Kidney (tissue), 11 donors: ENCODE measurements around the gene CLEC18A. TPM values are rescaled to one million over a fixed set of nuclear protein-coding genes. Genes with fewer than 3 reads are reported as not detected.
A peak's percentile ranks its signal among the peaks of the same experiment; 100 is the strongest.
"Not testable (repeated sequence)": the region's sequence is repeated elsewhere in the genome, so short reads cannot be mapped to it uniquely, and the experiment has no call there.

Source experiments
- DNase-seq, 5 donors: peaks; one replicate each; pipeline ENCODE4 v3.0.0-alpha.2; 2013 to 2020
- FAIRE-seq: peaks from 2 replicates; lab custom pipeline; 2012; peaks lifted over from hg19 to GRCh38; lab: Jason Lieb, UNC
- H3K27ac ChIP-seq, 2 donors: one replicate each; pipeline ENCODE4 v1.7.0; 2013; ENCODE audit warnings: low read depth in 2 of 2, low read length in 2 of 2, inconsistent platforms in 1 of 2
- H3K27me3 ChIP-seq: one replicate; pipeline ENCODE4 v1.7.1; 2013; ENCODE audit warnings: low read length, inconsistent platforms; ENCODE audit not compliant: control insufficient read depth, insufficient read depth
- H3K36me3 ChIP-seq, 3 donors: one replicate each; pipeline versions ENCODE4 v1.7.0 to v1.7.1; 2013; ENCODE audit warnings: low read length in 3 of 3, control low read depth in 1 of 3, inconsistent platforms in 1 of 3; ENCODE audit not compliant: insufficient read depth in 3 of 3, control insufficient read depth in 2 of 3
- H3K4me1 ChIP-seq, 3 donors: one replicate each; pipeline versions ENCODE4 v1.7.0 to v1.7.1; 2013; ENCODE audit warnings: low read length in 3 of 3, inconsistent platforms in 1 of 3, low read depth in 1 of 3; ENCODE audit not compliant: control insufficient read depth in 2 of 3, insufficient read depth in 2 of 3
- H3K4me3 ChIP-seq, 3 donors: one replicate each; pipeline versions ENCODE4 v1.7.0 to v1.8.1; 2013; ENCODE audit warnings: low read length in 3 of 3, control low read depth in 1 of 3, inconsistent platforms in 1 of 3
- H3K9ac ChIP-seq, 3 donors: one replicate each; pipeline versions ENCODE4 v1.7.0 to v1.7.1; 2013; ENCODE audit warnings: low read length in 3 of 3, control low read depth in 1 of 3, inconsistent platforms in 1 of 3
- H3K9me3 ChIP-seq, 3 donors: one replicate each; pipeline versions ENCODE4 v1.7.0 to v1.7.1; 2013; ENCODE audit warnings: low read length in 3 of 3, control low read depth in 1 of 3, inconsistent platforms in 1 of 3; ENCODE audit not compliant: control insufficient read depth in 2 of 3, insufficient read depth in 1 of 3
- intact Hi-C: fragments of 100-400 bp; cut with DNase I; formaldehyde crosslinking; loops from one replicate; pipeline ENCODE4 v1.11.1; 2022
- polyA plus RNA-seq: library from polyadenylated mRNA; stranded (reverse); fragments of 350-450 nt; fragmentation: Illumina TruSeq; extraction: RNeasy Lipid Tissue Mini Kit (QIAGEN cat#74804); gene quantifications from one replicate; pipeline ENCODE4 v1.2.3, GENCODE V29; 2014; ENCODE audit warnings: low read depth, low replicate concordance; ENCODE audit not compliant: insufficient read depth
- total RNA-seq: library from RNA; stranded (reverse); fragmentation: NEBNext Ultra II Directional; extraction: Animal tissue kit (Norgen Biotek cat#: 25700); gene quantifications from one replicate; pipeline ENCODE4 v1.2.1, GENCODE V29; 2021
- donor health status: control.
- donor health status: control.
- donor health status: DM: yes; HTN: yes; CAD: no.
- donor health status: Normal renal cell carcinoma (clear cell type).

Gene CLEC18A
- total and polyA plus RNA-seq, 2 donors from 2014 or later, result 0.85 to 87.7 TPM

DNA sequence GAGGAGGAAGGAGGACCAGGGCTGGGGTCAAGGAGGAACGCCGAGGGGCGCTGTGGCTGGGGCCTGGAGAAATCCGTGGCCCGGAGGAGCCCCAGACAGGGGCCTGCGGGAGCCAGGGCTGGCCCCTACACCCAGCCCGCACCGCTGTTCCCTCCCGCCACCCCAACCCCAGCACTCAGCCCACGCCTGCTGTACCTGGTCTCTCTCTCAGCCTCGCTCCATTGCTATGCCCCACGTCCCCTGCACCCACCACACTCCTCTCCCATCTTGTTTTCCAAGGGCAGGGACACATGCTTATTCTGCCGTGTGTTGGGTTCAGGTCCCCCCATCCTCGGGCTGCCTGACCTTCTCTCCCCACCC, 518 bp downstream of the CLEC18A start:
- H3K27ac ChIP-seq, DNase-seq, H3K9ac ChIP-seq, H3K9me3 ChIP-seq, intact Hi-C loops, H3K4me3 ChIP-seq, FAIRE-seq, H3K4me1 ChIP-seq, H3K36me3 ChIP-seq, H3K27me3 ChIP-seq: not testable (repeated sequence)

DNA sequence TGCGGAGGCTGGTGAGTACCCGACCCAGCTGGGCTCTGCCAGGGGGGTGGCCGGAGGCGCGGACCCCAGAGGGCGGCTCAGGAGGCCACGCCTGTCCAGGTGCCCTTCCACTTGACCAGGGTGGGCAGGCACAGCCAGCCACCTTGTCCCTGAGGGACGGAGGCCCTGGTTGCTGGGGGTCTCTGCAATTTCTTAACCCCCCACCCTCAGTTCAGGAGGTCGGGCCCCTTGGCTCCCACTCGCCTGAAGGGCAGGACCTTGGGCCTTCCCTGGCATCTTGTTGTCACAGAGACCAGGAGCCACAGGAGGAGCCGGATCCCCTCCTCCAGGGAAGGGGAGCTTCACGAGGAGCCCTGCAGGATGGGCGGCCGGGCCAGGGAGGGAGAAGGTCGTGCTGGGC, 982 bp downstream of the CLEC18A start:
- H3K36me3 ChIP-seq, FAIRE-seq, DNase-seq, H3K27me3 ChIP-seq, intact Hi-C loops, H3K4me1 ChIP-seq, H3K27ac ChIP-seq, H3K9me3 ChIP-seq, H3K4me3 ChIP-seq, H3K9ac ChIP-seq: not testable (repeated sequence)

DNA sequence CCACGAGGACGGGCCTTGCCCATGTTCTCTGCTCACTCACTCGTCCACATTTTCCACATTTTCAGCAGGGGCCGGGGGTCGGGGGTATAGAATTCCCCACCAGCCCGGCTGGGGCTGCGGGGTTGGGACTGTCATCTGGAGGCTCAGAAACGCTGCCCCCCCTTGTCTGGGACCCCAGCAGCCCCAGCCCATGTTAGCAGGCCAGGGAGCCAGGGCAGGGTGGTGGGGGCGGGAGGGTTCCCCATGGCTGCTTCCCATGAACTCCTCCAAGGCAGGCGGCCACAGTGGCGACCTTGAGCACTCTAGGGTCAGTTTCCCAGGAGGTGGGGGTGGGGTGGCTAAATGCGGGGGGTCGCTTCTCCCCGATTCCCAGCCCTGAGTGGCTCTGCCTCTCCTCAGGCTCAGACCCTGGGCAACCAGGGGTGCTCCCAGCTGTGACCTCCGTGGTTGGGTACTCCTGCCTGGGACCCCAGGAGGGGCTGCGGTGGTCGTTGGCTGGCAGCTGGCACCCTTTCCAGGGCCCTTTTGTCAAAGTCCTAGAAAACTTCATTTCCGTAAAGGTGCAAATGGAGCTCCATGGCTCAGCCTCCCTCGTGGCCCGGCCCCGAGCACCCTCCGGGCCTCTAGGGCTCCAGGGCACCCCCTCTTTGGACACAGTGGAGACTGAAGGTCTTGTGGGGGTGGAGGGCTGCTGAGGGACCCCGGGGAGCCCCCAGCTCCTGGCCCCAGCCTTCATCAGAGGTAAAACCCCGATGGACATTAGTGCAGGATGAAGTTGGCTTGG, 1.6 kb downstream of the CLEC18A start:
- H3K27me3 ChIP-seq, H3K9ac ChIP-seq, FAIRE-seq, intact Hi-C loops, H3K27ac ChIP-seq, H3K9me3 ChIP-seq, H3K36me3 ChIP-seq, H3K4me3 ChIP-seq, H3K4me1 ChIP-seq: not testable (repeated sequence)
- DNase-seq, result peak in 3 of 5 donors; percentile 38 to 76 (median 38)

DNA sequence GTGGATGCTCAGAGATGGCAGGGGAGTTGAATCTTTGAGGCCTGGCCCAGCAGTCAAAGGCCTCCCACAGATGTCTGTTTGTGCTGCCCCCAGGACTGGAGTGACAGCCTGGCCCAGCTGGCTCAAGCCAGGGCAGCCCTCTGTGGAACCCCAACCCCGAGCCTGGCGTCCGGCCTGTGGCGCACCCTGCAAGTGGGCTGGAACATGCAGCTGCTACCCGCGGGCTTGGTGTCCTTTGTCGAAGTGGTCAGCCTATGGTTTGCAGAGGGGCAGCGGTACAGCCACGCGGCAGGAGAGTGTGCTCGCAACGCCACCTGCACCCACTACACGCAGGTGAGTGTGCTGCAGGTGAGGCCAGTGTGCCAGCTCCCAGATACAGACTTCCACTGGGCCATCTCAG, 3.1 kb downstream of the CLEC18A start:
- H3K36me3 ChIP-seq, H3K27me3 ChIP-seq, H3K9me3 ChIP-seq, H3K27ac ChIP-seq, H3K4me1 ChIP-seq, FAIRE-seq, H3K9ac ChIP-seq, intact Hi-C loops, H3K4me3 ChIP-seq: not testable (repeated sequence)
- DNase-seq, result peak in 1 of 5 donors; percentile 5

DNA sequence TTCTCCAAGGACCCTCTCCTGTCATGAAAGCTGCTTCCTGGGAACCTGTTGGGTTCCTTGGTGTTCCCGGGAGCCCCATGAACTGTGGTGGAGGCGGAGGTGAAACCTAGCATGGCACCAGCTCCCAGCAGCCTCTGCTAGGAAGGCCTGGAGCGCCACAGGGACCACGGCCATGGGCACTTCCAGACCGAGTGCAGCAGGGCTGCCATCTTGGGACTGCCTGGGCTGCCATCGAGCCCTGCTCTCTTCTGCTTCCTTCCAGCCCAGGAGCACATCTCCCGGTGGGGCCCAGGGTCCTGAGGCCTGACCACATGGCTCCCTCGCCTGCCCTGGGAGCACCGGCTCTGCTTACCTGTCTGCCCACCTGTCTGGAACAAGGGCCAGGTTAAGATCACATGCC, 12.2 kb downstream of the CLEC18A start:
- H3K36me3 ChIP-seq, H3K27ac ChIP-seq, intact Hi-C loops, H3K4me3 ChIP-seq, H3K27me3 ChIP-seq, FAIRE-seq, H3K9ac ChIP-seq, H3K9me3 ChIP-seq, DNase-seq, H3K4me1 ChIP-seq: not testable (repeated sequence)

DNA sequence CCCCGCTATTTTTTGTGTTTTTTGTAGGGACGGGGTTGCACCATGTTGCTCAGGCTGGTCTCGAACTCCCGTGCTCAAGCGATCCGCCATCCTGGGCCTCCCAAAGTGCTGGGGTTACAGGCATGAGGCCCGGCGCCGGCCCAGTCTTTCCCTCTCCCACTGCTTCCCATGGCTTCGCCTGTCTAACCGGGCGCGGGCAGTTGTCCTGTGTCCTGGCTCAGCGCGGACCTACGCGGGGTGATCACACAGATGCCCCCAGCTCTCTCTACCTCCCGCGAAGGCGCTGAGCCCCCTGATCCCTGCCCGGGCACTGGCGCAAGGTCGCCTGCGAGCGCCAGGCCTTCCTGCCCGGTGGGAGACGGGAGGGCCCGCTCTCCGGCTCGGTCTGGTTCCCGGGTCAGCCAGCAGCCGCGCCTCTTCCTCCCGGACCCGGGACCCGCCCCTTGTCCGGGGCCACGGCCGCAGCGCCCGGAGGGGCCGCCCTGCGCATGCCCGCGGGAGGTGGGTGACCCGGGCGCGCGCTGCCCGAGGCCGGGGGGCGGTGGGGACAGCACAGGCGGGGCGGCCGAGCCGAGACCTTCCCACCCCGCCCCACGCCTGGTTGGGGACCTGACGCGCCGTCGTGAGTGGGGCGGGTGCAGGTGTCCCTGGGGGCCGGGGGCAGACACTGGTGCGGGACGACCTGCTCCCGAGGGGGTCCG, 14.0 kb downstream of the CLEC18A start:
- H3K27ac ChIP-seq, H3K36me3 ChIP-seq, FAIRE-seq, H3K27me3 ChIP-seq, H3K4me1 ChIP-seq, H3K4me3 ChIP-seq, H3K9ac ChIP-seq, H3K9me3 ChIP-seq, intact Hi-C loops: not testable (repeated sequence)
- peak; percentile 24 to 87 (median 69) for DNase-seq

DNA sequence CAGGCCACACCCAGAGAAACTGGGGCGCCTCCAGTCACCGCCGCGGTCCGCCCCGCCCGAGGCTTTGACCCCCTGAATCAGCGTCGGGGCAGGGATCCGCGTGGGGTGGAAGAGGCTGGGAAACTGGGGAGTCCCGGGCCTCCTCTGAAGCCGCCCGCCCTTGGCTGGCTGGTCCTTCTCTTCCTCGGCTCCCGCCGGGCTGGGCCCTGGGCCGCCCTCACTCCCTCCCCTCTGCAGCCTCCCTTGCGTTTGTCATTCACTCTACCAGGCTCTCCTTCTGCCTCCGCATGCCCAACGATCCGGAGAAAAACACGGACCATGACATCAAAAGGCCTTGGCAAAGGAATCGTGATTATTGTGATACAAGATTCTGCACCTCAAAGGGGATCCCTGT, 14.5 kb downstream of the CLEC18A start:
- H3K36me3 ChIP-seq, H3K27me3 ChIP-seq, H3K4me1 ChIP-seq, FAIRE-seq, DNase-seq, H3K4me3 ChIP-seq, H3K9me3 ChIP-seq, H3K9ac ChIP-seq, intact Hi-C loops, H3K27ac ChIP-seq: not testable (repeated sequence)

DNA sequence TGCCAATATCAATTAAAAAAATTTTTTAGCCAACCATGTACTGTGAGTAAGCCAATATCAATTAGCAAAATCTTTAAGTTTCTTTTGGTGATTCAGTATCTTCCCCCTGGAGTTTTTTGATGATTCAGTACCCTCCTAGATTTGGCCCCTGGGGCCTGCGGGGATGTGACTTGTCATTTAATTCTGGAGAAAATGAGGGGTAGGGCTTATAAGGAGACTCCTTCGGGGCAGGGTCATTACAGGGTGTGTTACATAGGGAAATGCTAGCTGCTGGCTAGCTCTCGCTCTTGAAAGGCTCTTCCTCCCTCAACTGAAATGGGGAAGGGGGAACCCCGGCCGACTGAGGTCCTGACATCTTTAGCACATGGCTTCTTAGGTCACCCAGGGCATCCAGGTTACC, 16.6 kb downstream of the CLEC18A start:
- DNase-seq, H3K4me3 ChIP-seq, intact Hi-C loops, H3K27ac ChIP-seq, FAIRE-seq, H3K4me1 ChIP-seq, H3K36me3 ChIP-seq, H3K9ac ChIP-seq, H3K27me3 ChIP-seq, H3K9me3 ChIP-seq: not testable (repeated sequence)
